Coronary artery (tissue), 2 donors: ENCODE data around the gene GFPT1.
A peak's percentile ranks its signal among the peaks of the same experiment; 100 is the strongest.

ENCODE experiments used
- DNase-seq: peaks from one replicate; pipeline ENCODE4 v3.0.0-alpha.2; 2017; ENCODE audit warnings: low spot score
- H3K27ac ChIP-seq, 2 donors: fragments of 200-600 bp; sonication (generic); one replicate each; pipeline ENCODE4 v1.5.1; 2016 to 2019
- H3K4me3 ChIP-seq: fragments of 200-600 bp; sonication (generic); 2 replicates; pipeline ENCODE4 v1.5.1; 2016; ENCODE audit warnings: mild to moderate bottlenecking, moderate library complexity
- CTCF ChIP-seq: fragments of 200-600 bp; sonication (generic); IDR thresholded peaks from one replicate; pipeline ENCODE4 v1.5.1; 2019; ENCODE audit warnings: antibody characterized with exemption

GFPT1 gene

DNA sequence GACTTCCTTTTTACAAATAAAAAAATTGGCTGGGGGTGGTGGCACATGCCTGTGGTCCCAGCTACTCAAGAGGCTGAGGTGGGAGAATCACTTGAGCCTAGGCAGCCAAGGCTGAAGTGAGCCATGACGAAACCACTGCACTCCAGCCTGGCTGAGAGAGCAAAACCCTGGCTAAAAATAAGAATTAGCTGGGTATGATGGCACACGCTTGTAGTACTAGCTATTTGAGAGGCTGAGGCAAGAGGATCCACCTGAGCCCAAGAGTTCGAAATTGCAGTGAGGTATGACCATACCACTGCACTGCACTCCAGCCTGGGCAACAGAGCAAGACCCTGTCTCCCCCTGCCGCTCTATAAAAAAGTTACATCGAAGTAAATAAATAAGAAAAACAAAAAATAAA lies 33.7 kb downstream of the GFPT1 start:
- Histone ChIP-seq H3K4me3 (no peak overlapping the region), H3K27ac (no peak overlapping the region)
- TF ChIP-seq CTCF = no peak
- no peak for DNase-seq

- H3K4me3 ChIP-seq = no peak overlapping the region
- DNase-seq = no peak
- TF ChIP-seq CTCF = no peak
- no peak overlapping the region for H3K27ac ChIP-seq
Observed at GRCh38 chr2:69348781-69349180, 38.2 kb downstream of the GFPT1 start.

- DNase-seq = no peak
- Histone ChIP-seq H3K27ac (no peak overlapping the region), H3K4me3 (no peak overlapping the region)
- no peak for TF ChIP-seq CTCF
Observed at GRCh38 chr2:69345434-69345833, 41.6 kb downstream of the GFPT1 start.

GRCh38 chr2:69344305-69344704 lies 42.7 kb downstream of the GFPT1 start:
- H3K4me3 ChIP-seq = no peak overlapping the region
- no peak overlapping the region for H3K27ac ChIP-seq
- no peak for DNase-seq
- TF ChIP-seq CTCF = no peak

GRCh38 chr2:69340101-69340775 lies 46.8 kb downstream of the GFPT1 start:
- DNase-seq = no peak
- peak overlapping the region in 1 of 2 donors; percentile 51 for H3K27ac ChIP-seq
- TF ChIP-seq CTCF = no peak
- no peak overlapping the region for H3K4me3 ChIP-seq

- no peak for TF ChIP-seq CTCF
- H3K4me3 ChIP-seq = no peak overlapping the region
- H3K27ac ChIP-seq = no peak overlapping the region
- DNase-seq = no peak
Observed at GRCh38 chr2:69335311-69335710, 51.7 kb downstream of the GFPT1 start.

DNA sequence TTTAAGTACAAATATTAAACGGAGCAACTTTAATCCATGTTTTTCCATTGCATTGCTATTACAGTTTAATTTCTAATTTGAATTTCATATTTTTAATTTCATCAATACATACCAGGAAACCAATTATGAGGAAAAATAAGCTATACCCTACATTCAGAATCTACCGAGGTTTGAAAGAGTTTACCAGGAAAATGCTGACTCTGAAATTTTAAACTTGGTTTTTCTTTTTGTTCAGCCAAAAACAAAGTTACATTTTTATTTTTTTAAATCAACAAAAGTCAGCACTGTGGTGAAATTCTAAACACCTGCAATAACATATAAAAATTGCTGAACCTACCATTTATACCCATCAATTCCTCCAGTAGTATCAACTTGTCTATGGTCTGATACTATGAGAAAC lies 53.7 kb downstream of the GFPT1 start:
- Histone ChIP-seq H3K27ac (no peak overlapping the region), H3K4me3 (no peak overlapping the region)
- DNase-seq = no peak
- TF ChIP-seq CTCF = no peak
